ENCODE data around the gene KCNH4.

Gene KCNH4

GRCh38 chr17:42131232-42131631 is 49.7 kb downstream of the KCNH4 start:
- peaks cover 0 to 50% (median 23%) of the 10 kb centered on the region in 4 donors for H3K4me1 ChIP-seq

GRCh38 chr17:42130310-42130936 is 50.5 kb downstream of the KCNH4 start:
- H3K4me1 ChIP-seq = peaks cover 0 to 42% (median 20%) of the 10 kb centered on the region in 4 donors
- no peaks in the 10 kb centered on the region for H3K27me3 ChIP-seq
- no peak overlapping the region for H3K4me3 ChIP-seq
- no peak for DNase-seq
- no peak for TF ChIP-seq CTCF (IDR thresholded peaks at IDR 0.05)
- peaks cover 49 to 52% (median 49%) of the 10 kb centered on the region in 3 donors for H3K36me3 ChIP-seq
- H3K9me3 ChIP-seq = no peaks in the 10 kb centered on the region
- peak overlapping the region in 1 of 2 donors; percentile 34 for H3K27ac ChIP-seq
- intact Hi-C loops (cut with DNase I; ENCODE audit: low total_unique reads) = no loop called here

More at GRCh38 chr17:42131232-42131631, 49.7 kb downstream of the KCNH4 start:
- H3K27me3 ChIP-seq = no peaks in the 10 kb centered on the region
- TF ChIP-seq CTCF (IDR thresholded peaks at IDR 0.05) = no peak
- no peak for DNase-seq
- H3K9me3 ChIP-seq = no peaks in the 10 kb centered on the region
- no peak overlapping the region for H3K27ac ChIP-seq
- no peak overlapping the region for H3K4me3 ChIP-seq
- intact Hi-C loops (cut with DNase I; ENCODE audit: low total_unique reads) = no loop called here
- peaks cover 41 to 44% (median 44%) of the 10 kb centered on the region in 3 donors for H3K36me3 ChIP-seq

- Histone ChIP-seq H3K4me3 (no peak overlapping the region), H3K27me3 (no peaks in the 10 kb centered on the region), H3K27ac (no peak overlapping the region), H3K36me3 (peaks cover 55 to 59% (median 58%) of the 10 kb centered on the region in 3 donors), H3K9me3 (no peaks in the 10 kb centered on the region), H3K4me1 (peaks cover 0 to 34% (median 19%) of the 10 kb centered on the region in 4 donors)
- TF ChIP-seq CTCF (IDR thresholded peaks at IDR 0.05) = no peak
- intact Hi-C loops (cut with DNase I; ENCODE audit: low total_unique reads) = no loop called here
- DNase-seq = peak; percentile 51 to 71
Measured at GRCh38 chr17:42129109-42129837, 51.7 kb downstream of the KCNH4 start.

GRCh38 chr17:42127414-42127813 is 53.5 kb downstream of the KCNH4 start:
- peaks cover 55 to 60% (median 59%) of the 10 kb centered on the region in 3 donors for H3K36me3 ChIP-seq

GRCh38 chr17:42126836-42127235 is 54.1 kb downstream of the KCNH4 start:
- Histone ChIP-seq H3K4me3 (no peak overlapping the region), H3K9me3 (no peaks in the 10 kb centered on the region), H3K4me1 (peaks cover 0 to 12% (median 3%) of the 10 kb centered on the region in 4 donors), H3K27me3 (no peaks in the 10 kb centered on the region), H3K36me3 (peaks cover 55 to 60% (median 59%) of the 10 kb centered on the region in 3 donors), H3K27ac (no peak overlapping the region)
- no peak for DNase-seq
- no peak for TF ChIP-seq CTCF (IDR thresholded peaks at IDR 0.05)
- intact Hi-C loops (cut with DNase I; ENCODE audit: low total_unique reads) = no loop called here

More at GRCh38 chr17:42127414-42127813, 53.5 kb downstream of the KCNH4 start:
- Histone ChIP-seq H3K27me3 (no peaks in the 10 kb centered on the region), H3K4me1 (peaks cover 0 to 17% (median 5%) of the 10 kb centered on the region in 4 donors), H3K4me3 (no peak overlapping the region), H3K27ac (no peak overlapping the region), H3K9me3 (no peaks in the 10 kb centered on the region)
- TF ChIP-seq CTCF (IDR thresholded peaks at IDR 0.05) = no peak
- intact Hi-C loops (cut with DNase I; ENCODE audit: low total_unique reads) = no loop called here
- no peak for DNase-seq

All from tibial artery (tissue), 4 donors.